Gastrocnemius medialis (tissue), 4 donors: ENCODE data around the gene MYH8. TPM values are rescaled to one million over a fixed set of nuclear protein-coding genes. Genes with fewer than 3 reads are reported as not detected.
A peak's percentile ranks its signal among the peaks of the same experiment; 100 is the strongest.

Experiments used
- ATAC-seq, 2 donors: fragments of 150-250 bp; one replicate each; pipeline ENCODE4 v1.9.1; 2016
- DNase-seq, 2 donors: peaks; one replicate each; pipeline ENCODE4 v3.0.0-alpha.2; 2019
- H3K27ac ChIP-seq, 4 donors: fragments of 200-600 bp; sonication (generic); 1 replicate in 1 of 4; 2 replicates in 3 of 4; pipeline ENCODE4 v1.5.1; 2016 to 2018; ENCODE audit warnings: mild to moderate bottlenecking in 2 of 4, moderate library complexity in 1 of 4
- H3K27me3 ChIP-seq, 3 donors: fragments of 200-600 bp; sonication (generic) in 2 of 3; 1 replicate in 1 of 3; 2 replicates in 2 of 3; pipeline versions ENCODE4 v1.5.1 to v1.6.0; 2016 to 2019; ENCODE audit warnings: mild to moderate bottlenecking in 1 of 3, moderate library complexity in 1 of 3
- H3K36me3 ChIP-seq, 2 donors: fragments of 200-600 bp; sonication (generic) in 1 of 2; one replicate each; pipeline ENCODE4 v1.5.1; 2017 to 2018
- H3K4me1 ChIP-seq, 2 donors: fragments of 200-600 bp; sonication (generic) in 1 of 2; one replicate each; pipeline ENCODE4 v1.5.1; 2016 to 2017; ENCODE audit warnings: mild to moderate bottlenecking in 2 of 2
- H3K4me3 ChIP-seq, 4 donors: fragments of 200-600 bp; sonication (generic) in 3 of 4; 1 replicate in 1 of 4; 2 replicates in 3 of 4; pipeline ENCODE4 v1.5.1; 2016 to 2019; ENCODE audit warnings: mild to moderate bottlenecking in 2 of 4
- H3K9me3 ChIP-seq, 3 donors: fragments of 200-600 bp; sonication (generic) in 2 of 3; 1 replicate in 1 of 3; 2 replicates in 2 of 3; pipeline ENCODE4 v1.5.1; 2016 to 2019
- POLR2A ChIP-seq, 2 donors: fragments of 450-650 bp; IDR thresholded peaks; one replicate each; pipeline ENCODE4 v1.6.1; 2017; ENCODE audit warnings: antibody characterized with exemption in 2 of 2, mild to moderate bottlenecking in 2 of 2, moderate library complexity in 2 of 2
- in situ Hi-C, 4 donors: fragments of 200-750 bp; cut with MboI; loops; one replicate each; pipeline versions ENCODE4 v1.15.0 to v1.8.0; 2017; ENCODE audit warnings: low sequenced_read_pairs in 4 of 4
- intact Hi-C: fragments of 100-400 bp; cut with DNase I; formaldehyde crosslinking; loops from one replicate; pipeline ENCODE4 v1.15.1; 2023; ENCODE audit warnings: low total_unique reads
- total RNA-seq, 4 donors: library from RNA; depleted of rRNA; stranded (reverse); fragments of >200 nt; gene quantifications; one replicate each; pipeline versions ENCODE4 v1.1.0 to v1.2.3, GENCODE V29; 2016
- TF ChIP-seq, protein P1 (sequence below), 5 experiments: fragments of 450-650 bp in 3 of 5; fragments of 200-600 bp in 2 of 5; sonication (generic) in 2 of 5; IDR thresholded peaks in 4 of 5; conservative IDR thresholded peaks in 1 of 5; 1 replicate in 4 of 5; 2 replicates in 1 of 5; pipeline ENCODE4 v1.5.1; 2016 to 2019; ENCODE audit warnings: antibody characterized with exemption in 5 of 5, mild to moderate bottlenecking in 3 of 5, moderate library complexity in 3 of 5

The MYH8 gene
- total RNA-seq, 4 donors from 2014 or later: 0.34 to 1.1 (median 0.80) TPM

DNA sequence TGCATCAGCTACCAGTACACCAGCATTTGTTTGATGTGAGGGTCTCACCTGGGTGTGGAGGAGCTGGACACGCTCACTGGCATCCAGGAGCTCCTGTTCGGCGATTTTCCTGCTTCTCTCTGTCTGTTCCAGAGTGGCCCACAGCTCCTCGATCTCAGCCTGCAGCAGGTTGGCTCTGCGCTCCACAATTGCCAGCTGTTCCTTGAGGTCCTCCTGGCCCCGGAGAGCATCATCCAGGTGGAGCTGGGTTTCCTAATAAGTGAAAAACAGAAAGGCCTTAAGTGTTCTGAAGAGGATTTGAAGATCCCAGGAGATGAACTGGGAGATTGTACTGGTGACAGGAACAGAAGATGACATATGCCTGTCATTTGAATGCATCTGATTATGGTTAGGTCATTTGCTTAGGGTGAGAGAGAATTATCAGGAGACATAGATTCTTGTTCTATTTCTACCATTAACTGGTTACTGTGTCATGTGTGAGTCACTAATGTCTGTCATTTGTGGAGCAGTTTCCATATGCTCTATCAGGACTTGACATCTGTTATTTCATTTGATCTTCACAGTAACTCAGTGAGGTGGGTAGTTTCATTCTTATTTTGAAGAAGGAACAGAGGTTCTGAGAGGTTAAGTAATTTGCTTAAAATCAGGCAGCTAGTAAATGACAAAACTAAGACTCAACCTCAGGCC is 27.4 kb downstream of the MYH8 start:
- ATAC-seq (no peak), DNase-seq (no peak)
- intact Hi-C loops: no loop called here
- Histone ChIP-seq H3K4me1 (no peaks in the 10 kb centered on the region), H3K27ac (no peak overlapping the region), H3K36me3 (no peaks in the 10 kb centered on the region), H3K4me3 (no peak overlapping the region), H3K27me3 (no peaks in the 10 kb centered on the region), H3K9me3 (no peaks in the 10 kb centered on the region)
- TF ChIP-seq, protein P1, sequence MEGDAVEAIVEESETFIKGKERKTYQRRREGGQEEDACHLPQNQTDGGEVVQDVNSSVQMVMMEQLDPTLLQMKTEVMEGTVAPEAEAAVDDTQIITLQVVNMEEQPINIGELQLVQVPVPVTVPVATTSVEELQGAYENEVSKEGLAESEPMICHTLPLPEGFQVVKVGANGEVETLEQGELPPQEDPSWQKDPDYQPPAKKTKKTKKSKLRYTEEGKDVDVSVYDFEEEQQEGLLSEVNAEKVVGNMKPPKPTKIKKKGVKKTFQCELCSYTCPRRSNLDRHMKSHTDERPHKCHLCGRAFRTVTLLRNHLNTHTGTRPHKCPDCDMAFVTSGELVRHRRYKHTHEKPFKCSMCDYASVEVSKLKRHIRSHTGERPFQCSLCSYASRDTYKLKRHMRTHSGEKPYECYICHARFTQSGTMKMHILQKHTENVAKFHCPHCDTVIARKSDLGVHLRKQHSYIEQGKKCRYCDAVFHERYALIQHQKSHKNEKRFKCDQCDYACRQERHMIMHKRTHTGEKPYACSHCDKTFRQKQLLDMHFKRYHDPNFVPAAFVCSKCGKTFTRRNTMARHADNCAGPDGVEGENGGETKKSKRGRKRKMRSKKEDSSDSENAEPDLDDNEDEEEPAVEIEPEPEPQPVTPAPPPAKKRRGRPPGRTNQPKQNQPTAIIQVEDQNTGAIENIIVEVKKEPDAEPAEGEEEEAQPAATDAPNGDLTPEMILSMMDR (IDR thresholded peaks at IDR 0.05 in 4 of 5, conservative IDR thresholded peaks at IDR 0.05 in 1 of 5): no peak
- TF ChIP-seq POLR2A (IDR thresholded peaks at IDR 0.05): no peak
- in situ Hi-C loops: loop anchor here in 1 of 4 donors (25.0 kb wide), 1 partner anchor 93 kb away; no protein-coding TSS in a partner anchor

DNA sequence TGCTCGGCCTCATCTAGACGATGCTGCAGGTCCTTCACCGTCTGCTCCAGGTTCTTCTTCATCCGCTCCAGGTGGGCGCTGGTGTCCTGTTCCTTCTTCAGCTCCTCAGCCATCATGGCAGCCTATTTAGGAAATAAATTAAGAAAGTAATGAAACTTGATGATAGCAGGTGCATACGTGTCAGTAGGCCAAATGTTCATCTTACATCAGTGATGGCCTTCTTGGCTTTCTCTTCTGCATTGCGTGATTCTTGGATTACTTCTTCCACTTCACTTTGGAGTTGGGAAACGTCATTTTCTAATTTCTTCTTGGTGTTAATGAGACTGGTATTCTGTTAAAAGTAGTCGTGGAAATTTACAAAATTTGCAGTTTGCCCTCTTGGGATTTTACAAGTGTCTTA is 28.9 kb downstream of the MYH8 start:
- in situ Hi-C loops (loop anchor here in 1 of 4 donors (25.0 kb wide), 1 partner anchor 94 kb away; no protein-coding TSS in a partner anchor), intact Hi-C loops (no loop called here)
- H3K9me3 ChIP-seq: no peaks in the 10 kb centered on the region
- H3K4me1 ChIP-seq: no peaks in the 10 kb centered on the region
- H3K27me3 ChIP-seq: no peaks in the 10 kb centered on the region
- H3K4me3 ChIP-seq: no peak overlapping the region
- TF ChIP-seq, protein P1 (IDR thresholded peaks at IDR 0.05 in 4 of 5, conservative IDR thresholded peaks at IDR 0.05 in 1 of 5): no peak
- no peak for TF ChIP-seq POLR2A (IDR thresholded peaks at IDR 0.05)
- DNase-seq (no peak), ATAC-seq (no peak)
- H3K36me3 ChIP-seq: no peaks in the 10 kb centered on the region
- H3K27ac ChIP-seq: no peak overlapping the region

DNA sequence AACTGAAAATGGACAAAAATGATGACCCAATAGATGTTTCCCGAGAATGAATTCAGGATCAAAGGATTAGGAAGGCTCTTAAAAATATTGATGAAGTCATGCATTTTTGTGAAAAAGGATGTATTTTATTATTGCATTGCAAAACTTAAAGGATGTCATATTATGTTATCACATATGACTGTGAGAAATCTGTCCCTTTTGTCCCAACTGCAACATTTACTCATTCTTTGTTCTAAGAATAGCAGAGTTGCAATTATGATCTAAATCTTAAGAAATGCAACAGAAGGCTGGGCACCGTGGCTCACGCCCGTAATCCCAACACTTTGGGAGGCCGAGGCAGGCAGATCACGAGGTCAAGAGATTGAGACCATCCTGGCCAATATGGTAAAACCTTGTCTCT is 35.9 kb downstream of the MYH8 start:
- Histone ChIP-seq H3K4me1 (no peaks in the 10 kb centered on the region), H3K27me3 (no peaks in the 10 kb centered on the region), H3K36me3 (no peaks in the 10 kb centered on the region), H3K9me3 (no peaks in the 10 kb centered on the region), H3K27ac (no peak overlapping the region), H3K4me3 (no peak overlapping the region)
- TF ChIP-seq POLR2A (IDR thresholded peaks at IDR 0.05): no peak
- TF ChIP-seq, protein P1 (IDR thresholded peaks at IDR 0.05 in 4 of 5, conservative IDR thresholded peaks at IDR 0.05 in 1 of 5): no peak
- in situ Hi-C loops (loop anchor here in 1 of 4 donors (25.0 kb wide), 1 partner anchor 101 kb away; no protein-coding TSS in a partner anchor), intact Hi-C loops (no loop called here)
- ATAC-seq: no peak
- DNase-seq: no peak

DNA sequence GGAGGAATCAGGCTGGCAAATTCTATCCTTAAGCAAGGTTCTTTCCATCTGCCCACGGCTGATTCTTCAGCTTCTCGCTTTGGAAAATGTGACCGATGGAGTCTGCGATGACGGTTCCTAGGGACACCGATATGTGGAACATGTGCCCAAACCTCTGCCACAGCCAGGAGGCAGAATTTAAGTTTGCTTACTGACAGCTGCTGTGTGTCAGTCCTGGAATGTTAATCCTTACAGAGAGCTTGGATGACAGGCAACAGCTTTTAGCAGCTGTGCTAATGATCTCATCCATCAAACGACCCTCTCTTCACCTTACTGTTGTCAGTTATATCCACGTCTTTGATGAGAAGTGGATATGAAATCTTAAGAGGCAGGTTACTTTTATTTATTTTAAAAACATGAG is 37.6 kb downstream of the MYH8 start:
- no peaks in the 10 kb centered on the region for H3K9me3 ChIP-seq
- ATAC-seq (peak; percentile 73 to 82), DNase-seq (peak in 1 of 2 donors; percentile 34)
- intact Hi-C loops (no loop called here), in situ Hi-C loops (loop anchor here in 1 of 4 donors (25.0 kb wide), 1 partner anchor 103 kb away; no protein-coding TSS in a partner anchor)
- TF ChIP-seq, protein P1 (IDR thresholded peaks at IDR 0.05 in 4 of 5, conservative IDR thresholded peaks at IDR 0.05 in 1 of 5): no peak
- no peak for TF ChIP-seq POLR2A (IDR thresholded peaks at IDR 0.05)
- no peaks in the 10 kb centered on the region for H3K27me3 ChIP-seq
- peak overlapping the region in 3 of 4 donors; percentile 2 to 43 (median 36) for H3K27ac ChIP-seq
- H3K4me3 ChIP-seq: peak overlapping the region in 1 of 4 donors; percentile 4
- H3K4me1 ChIP-seq: no peaks in the 10 kb centered on the region
- no peaks in the 10 kb centered on the region for H3K36me3 ChIP-seq
